PC-3 (cell line): ENCODE measurements around the gene ATP8B3. TPM values are rescaled to one million over a fixed set of nuclear protein-coding genes. Genes with fewer than 3 reads are reported as not detected.
"Not testable (repeated sequence)": the region's sequence is repeated elsewhere in the genome, so short reads cannot be mapped to it uniquely, and the experiment has no call there.

Source experiments
- ATAC-seq: fragments of 200-7000 bp; cut with Tn5 transposase; 2 replicates; pipeline ENCODE4 v1.9.1; 2020; ENCODE audit warnings: mild to moderate bottlenecking, moderate library complexity
- BruUV-seq: library from RNA; stranded (reverse); fragments of 400-500 nt; replicated peaks from 2 replicates; lab custom pipeline; 2021; lab: Mats Ljungman, UMichigan
- CTCF ChIA-PET: fragments of 300-600 bp; sonication (Branson Sonifier 250); formaldehyde crosslinking; loops from one replicate; lab custom pipeline; 2022; ENCODE audit warnings: antibody characterized with exemption; lab: Charles Lee
- POLR2A ChIA-PET: fragments of 300-600 bp; sonication (Branson Sonifier 250); formaldehyde crosslinking; loops from one replicate; lab custom pipeline; 2022; ENCODE audit warnings: antibody characterized with exemption; ENCODE audit not compliant: unreplicated experiment; lab: Charles Lee
- DNase-seq: peaks from one replicate; pipeline ENCODE4 v3.0.0-alpha.2; 2015
- H2AFZ ChIP-seq: fragments of 300-600 bp; sonication (generic); 2 replicates; pipeline ENCODE4 v1.6.0; 2016; ENCODE audit warnings: antibody characterized with exemption, low read length
- H3F3A ChIP-seq: fragments of 300-600 bp; sonication (generic); one replicate; pipeline ENCODE4 v1.6.0; 2017; ENCODE audit warnings: antibody characterized with exemption, low read length, control low read depth, mild to moderate bottlenecking; ENCODE audit not compliant: unreplicated experiment
- H3K27ac ChIP-seq: fragments of 300-600 bp; sonication (generic); 2 replicates; pipeline ENCODE4 v1.5.1; 2016; ENCODE audit warnings: mild to moderate bottlenecking, low read length
- H3K27me3 ChIP-seq: fragments of 300-600 bp; sonication (generic); 2 replicates; pipeline ENCODE4 v1.6.1; 2016; ENCODE audit warnings: low read length, mixed read lengths
- H3K36me3 ChIP-seq: fragments of 300-600 bp; sonication (generic); 2 replicates; pipeline ENCODE4 v1.6.1; 2016; ENCODE audit warnings: low read depth, mixed run types, low read length, mixed read lengths
- H3K4me1 ChIP-seq: fragments of 300-600 bp; sonication (generic); 2 replicates; pipeline ENCODE4 v1.5.1; 2016; ENCODE audit warnings: low read length; ENCODE audit not compliant: insufficient read depth
- H3K4me2 ChIP-seq: fragments of 300-600 bp; sonication (generic); 2 replicates; pipeline ENCODE4 v1.6.0; 2016; ENCODE audit warnings: low read length
- H3K4me3 ChIP-seq: fragments of 300-600 bp; sonication (generic); 2 replicates; pipeline ENCODE4 v1.5.1; 2016; ENCODE audit warnings: mild to moderate bottlenecking, low read length, mixed read lengths
- H3K79me2 ChIP-seq: fragments of 300-600 bp; sonication (generic); 2 replicates; pipeline ENCODE4 v1.6.1; 2017; ENCODE audit warnings: low read length, mixed read lengths
- H3K9ac ChIP-seq: fragments of 300-600 bp; sonication (generic); 2 replicates; pipeline ENCODE4 v1.6.0; 2016; ENCODE audit warnings: mild to moderate bottlenecking, low read length
- H3K9me2 ChIP-seq: fragments of 300-600 bp; sonication (generic); replicated peaks from 2 replicates; pipeline ENCODE4 v1.6.1; 2016; ENCODE audit warnings: mixed run types, low read length, mixed read lengths
- H3K9me3 ChIP-seq: fragments of 300-600 bp; sonication (generic); 2 replicates; pipeline ENCODE4 v1.6.1; 2016; ENCODE audit warnings: low read length, mixed read lengths
- H4K20me1 ChIP-seq: fragments of 300-600 bp; sonication (generic); 2 replicates; pipeline ENCODE4 v1.6.1; 2016; ENCODE audit warnings: low read length, mixed read lengths
- EZH2 ChIP-seq: fragments of 300-600 bp; sonication (generic); IDR thresholded peaks from one replicate; pipeline ENCODE4 v1.6.1; 2017; ENCODE audit warnings: antibody characterized with exemption, mild to moderate bottlenecking, low read length; ENCODE audit not compliant: unreplicated experiment
- EZH2phosphoT487 ChIP-seq: fragments of 300-600 bp; sonication (generic); IDR thresholded peaks from 2 replicates; pipeline ENCODE4 v1.6.1; 2018; ENCODE audit warnings: mild to moderate bottlenecking, antibody characterized with exemption, low read length, borderline replicate concordance
- intact Hi-C: fragments of 100-400 bp; cut with micrococcal nuclease; formaldehyde crosslinking; loops from 2 replicates; pipeline ENCODE4 v1.9.0; 2023
- total RNA-seq: library from RNA; depleted of rRNA; stranded (reverse); fragments of >200 nt; gene quantifications from 2 replicates; pipeline ENCODE4 v1.2.3, GENCODE V29; 2014
- TF ChIP-seq, protein P1 (sequence below): fragments of 300-600 bp; sonication (generic); conservative IDR thresholded peaks from 2 replicates; pipeline ENCODE4 v1.5.1; 2017; ENCODE audit warnings: antibody characterized with exemption, low read depth, mild to moderate bottlenecking, low read length

ATP8B3 gene
- total RNA-seq, 1 experiment from 2014 or later = 4.2 TPM

GRCh38 chr19:1799695-1800342 lies 12.3 kb downstream of the ATP8B3 start:
- no peak overlapping the region for H2AFZ ChIP-seq
- H4K20me1 ChIP-seq = no peaks in the 10 kb centered on the region
- ATAC-seq (no peak), DNase-seq (no peak)
- no peak for TF ChIP-seq EZH2
- TF ChIP-seq, protein P1, sequence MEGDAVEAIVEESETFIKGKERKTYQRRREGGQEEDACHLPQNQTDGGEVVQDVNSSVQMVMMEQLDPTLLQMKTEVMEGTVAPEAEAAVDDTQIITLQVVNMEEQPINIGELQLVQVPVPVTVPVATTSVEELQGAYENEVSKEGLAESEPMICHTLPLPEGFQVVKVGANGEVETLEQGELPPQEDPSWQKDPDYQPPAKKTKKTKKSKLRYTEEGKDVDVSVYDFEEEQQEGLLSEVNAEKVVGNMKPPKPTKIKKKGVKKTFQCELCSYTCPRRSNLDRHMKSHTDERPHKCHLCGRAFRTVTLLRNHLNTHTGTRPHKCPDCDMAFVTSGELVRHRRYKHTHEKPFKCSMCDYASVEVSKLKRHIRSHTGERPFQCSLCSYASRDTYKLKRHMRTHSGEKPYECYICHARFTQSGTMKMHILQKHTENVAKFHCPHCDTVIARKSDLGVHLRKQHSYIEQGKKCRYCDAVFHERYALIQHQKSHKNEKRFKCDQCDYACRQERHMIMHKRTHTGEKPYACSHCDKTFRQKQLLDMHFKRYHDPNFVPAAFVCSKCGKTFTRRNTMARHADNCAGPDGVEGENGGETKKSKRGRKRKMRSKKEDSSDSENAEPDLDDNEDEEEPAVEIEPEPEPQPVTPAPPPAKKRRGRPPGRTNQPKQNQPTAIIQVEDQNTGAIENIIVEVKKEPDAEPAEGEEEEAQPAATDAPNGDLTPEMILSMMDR = no peak
- TF ChIP-seq EZH2phosphoT487 = no peak
- H3K9ac ChIP-seq = no peak overlapping the region
- H3K36me3 ChIP-seq = no peaks in the 10 kb centered on the region
- intact Hi-C loops = no loop called here
- H3K4me2 ChIP-seq = no peak overlapping the region
- no peaks in the 10 kb centered on the region; the same call in 1 of the 2 replicates for H3K4me1 ChIP-seq
- no peaks in the 10 kb centered on the region for H3K9me2 ChIP-seq
- H3K4me3 ChIP-seq = no peak overlapping the region
- ChIA-PET CTCF (no interaction called here), POLR2A (no interaction called here)
- BruUV-seq = no TSS peak
- no peaks in the 10 kb centered on the region for H3K9me3 ChIP-seq
- H3K27ac ChIP-seq = no peak overlapping the region
- no peaks in the 10 kb centered on the region for H3K27me3 ChIP-seq
- no peaks in the 10 kb centered on the region for H3K79me2 ChIP-seq
- H3F3A ChIP-seq = no peaks in the 10 kb centered on the region

GRCh38 chr19:1797313-1797712 lies 14.8 kb downstream of the ATP8B3 start:
- POLR2A ChIA-PET, H3F3A ChIP-seq, H3K4me1 ChIP-seq, BruUV-seq, H3K79me2 ChIP-seq, DNase-seq, H3K9me2 ChIP-seq, ATAC-seq, H3K36me3 ChIP-seq, H3K27me3 ChIP-seq, H2AFZ ChIP-seq, H4K20me1 ChIP-seq, H3K27ac ChIP-seq, CTCF ChIA-PET, H3K4me3 ChIP-seq, H3K4me2 ChIP-seq, intact Hi-C loops, H3K9ac ChIP-seq, H3K9me3 ChIP-seq: not testable (repeated sequence)

- Histone ChIP-seq H3K36me3 (no peaks in the 10 kb centered on the region), H3K9me2 (no peaks in the 10 kb centered on the region), H3K4me1 (no peaks in the 10 kb centered on the region; the same call in 1 of the 2 replicates), H3K79me2 (no peaks in the 10 kb centered on the region), H3K4me2 (no peak overlapping the region), H3K27ac (no peak overlapping the region), H3K27me3 (no peaks in the 10 kb centered on the region), H3F3A (no peaks in the 10 kb centered on the region), H2AFZ (no peak overlapping the region), H3K9me3 (no peaks in the 10 kb centered on the region), H3K9ac (no peak overlapping the region), H3K4me3 (no peak overlapping the region), H4K20me1 (no peaks in the 10 kb centered on the region)
- ChIA-PET CTCF (interaction anchor here (0.6 kb wide), 1 partner anchor 20 kb away, joined by 3 read pairs; no protein-coding TSS in a partner anchor), POLR2A (no interaction called here)
- BruUV-seq = no TSS peak
- DNase-seq = no peak
- ATAC-seq = peak; percentile 37
- TF ChIP-seq EZH2 = no peak
- TF ChIP-seq, protein P1 = no peak
- TF ChIP-seq EZH2phosphoT487 = no peak
- intact Hi-C loops = no loop called here
These were observed 15.5 kb downstream of the ATP8B3 start for GRCh38 chr19:1796395-1797142.
